ENCODE results near the gene TENM3. TPM values are rescaled to one million over a fixed set of nuclear protein-coding genes. Genes with fewer than 3 reads are reported as not detected.
A peak's percentile ranks its signal among the peaks of the same experiment; 100 is the strongest.

TENM3 gene
- total RNA-seq, 4 donors from 2014 or later = 3.4 to 9.8 (median 6.9) TPM

DNA sequence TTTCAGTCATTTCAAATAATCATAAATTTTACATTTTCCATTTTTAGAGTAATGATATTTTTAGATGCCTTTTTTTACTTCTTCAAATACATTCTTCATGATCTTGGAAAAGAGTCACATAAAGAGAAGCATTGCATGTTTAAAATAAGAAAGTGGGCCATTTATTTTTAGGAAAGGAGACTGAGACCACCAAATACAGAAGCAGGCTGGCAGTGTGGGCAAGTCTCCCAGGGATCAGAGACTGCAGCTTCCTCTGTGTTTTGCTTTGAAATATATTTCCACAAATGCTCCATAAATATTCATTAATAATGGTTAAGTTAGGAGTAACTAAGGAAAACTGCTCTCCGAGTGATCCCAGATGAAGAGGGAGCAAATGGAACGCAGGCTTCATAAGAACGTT, 397.3 kb downstream of the TENM3 start:
- TF ChIP-seq POLR2A (IDR thresholded peaks at IDR 0.05) (no peak), EP300 (IDR thresholded peaks at IDR 0.05; ENCODE audit: low read depth) (no peak), POLR2AphosphoS5 (IDR thresholded peaks at IDR 0.05) (no peak)
- TF ChIP-seq, protein P1, sequence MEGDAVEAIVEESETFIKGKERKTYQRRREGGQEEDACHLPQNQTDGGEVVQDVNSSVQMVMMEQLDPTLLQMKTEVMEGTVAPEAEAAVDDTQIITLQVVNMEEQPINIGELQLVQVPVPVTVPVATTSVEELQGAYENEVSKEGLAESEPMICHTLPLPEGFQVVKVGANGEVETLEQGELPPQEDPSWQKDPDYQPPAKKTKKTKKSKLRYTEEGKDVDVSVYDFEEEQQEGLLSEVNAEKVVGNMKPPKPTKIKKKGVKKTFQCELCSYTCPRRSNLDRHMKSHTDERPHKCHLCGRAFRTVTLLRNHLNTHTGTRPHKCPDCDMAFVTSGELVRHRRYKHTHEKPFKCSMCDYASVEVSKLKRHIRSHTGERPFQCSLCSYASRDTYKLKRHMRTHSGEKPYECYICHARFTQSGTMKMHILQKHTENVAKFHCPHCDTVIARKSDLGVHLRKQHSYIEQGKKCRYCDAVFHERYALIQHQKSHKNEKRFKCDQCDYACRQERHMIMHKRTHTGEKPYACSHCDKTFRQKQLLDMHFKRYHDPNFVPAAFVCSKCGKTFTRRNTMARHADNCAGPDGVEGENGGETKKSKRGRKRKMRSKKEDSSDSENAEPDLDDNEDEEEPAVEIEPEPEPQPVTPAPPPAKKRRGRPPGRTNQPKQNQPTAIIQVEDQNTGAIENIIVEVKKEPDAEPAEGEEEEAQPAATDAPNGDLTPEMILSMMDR (IDR thresholded peaks at IDR 0.05) = no peak
- Histone ChIP-seq H3K27me3 (no peaks in the 10 kb centered on the region), H3K9me3 (no peaks in the 10 kb centered on the region), H3K4me1 (no peaks in the 10 kb centered on the region), H3K27ac (no peak overlapping the region), H3K36me3 (no peaks in the 10 kb centered on the region), H3K4me3 (no peak overlapping the region)
- no peak for DNase-seq
- in situ Hi-C loops (cut with MboI; ENCODE audit: low pct_ligation_motif_present in 1 of 4, low pct_unique_long_range_greater_than_20kb in 1 of 4, low sequenced_read_pairs in 3 of 4) = no loop called here
- 78 to 81% methylated on average over 3 of the region's 3 CpGs for WGBS, 2 donors (ENCODE audit: low coverage in 1 of 2)
- intact Hi-C loops (cut with DNase I; ENCODE audit: low total_unique reads) = no loop called here

DNA sequence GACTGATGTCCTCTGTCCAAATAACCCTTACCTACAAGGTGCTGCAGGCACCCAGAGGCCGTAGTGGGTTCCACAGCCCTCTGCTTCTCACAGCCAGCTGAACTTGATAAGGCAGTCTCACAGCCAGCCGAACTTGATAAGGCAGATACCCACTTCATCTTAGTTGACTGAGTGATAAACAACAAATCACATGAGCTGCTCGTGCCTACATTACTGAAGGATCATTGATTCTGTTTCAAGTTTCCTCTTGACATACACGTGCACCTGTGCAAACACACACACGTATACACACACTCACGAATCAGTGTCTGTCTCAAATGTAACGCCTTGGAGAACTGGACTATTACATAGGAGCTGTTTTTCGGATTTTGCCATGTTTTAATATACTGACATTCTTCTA, 397.7 kb downstream of the TENM3 start:
- intact Hi-C loops (cut with DNase I; ENCODE audit: low total_unique reads) = no loop called here
- DNase-seq = no peak
- H3K27me3 ChIP-seq = no peaks in the 10 kb centered on the region
- no peak overlapping the region for H3K4me3 ChIP-seq
- no peaks in the 10 kb centered on the region for H3K36me3 ChIP-seq
- TF ChIP-seq POLR2A (IDR thresholded peaks at IDR 0.05) (no peak), EP300 (IDR thresholded peaks at IDR 0.05; ENCODE audit: low read depth) (no peak), POLR2AphosphoS5 (IDR thresholded peaks at IDR 0.05) (no peak)
- TF ChIP-seq, protein P1 (IDR thresholded peaks at IDR 0.05) = no peak
- in situ Hi-C loops (cut with MboI; ENCODE audit: low pct_ligation_motif_present in 1 of 4, low pct_unique_long_range_greater_than_20kb in 1 of 4, low sequenced_read_pairs in 3 of 4) = no loop called here
- no peaks in the 10 kb centered on the region for H3K9me3 ChIP-seq
- H3K4me1 ChIP-seq = no peaks in the 10 kb centered on the region
- WGBS, 2 donors (ENCODE audit: low coverage in 1 of 2) = 45 to 53% methylated on average over 3 to 8 of the region's 8 CpGs
- H3K27ac ChIP-seq = no peak overlapping the region

DNA sequence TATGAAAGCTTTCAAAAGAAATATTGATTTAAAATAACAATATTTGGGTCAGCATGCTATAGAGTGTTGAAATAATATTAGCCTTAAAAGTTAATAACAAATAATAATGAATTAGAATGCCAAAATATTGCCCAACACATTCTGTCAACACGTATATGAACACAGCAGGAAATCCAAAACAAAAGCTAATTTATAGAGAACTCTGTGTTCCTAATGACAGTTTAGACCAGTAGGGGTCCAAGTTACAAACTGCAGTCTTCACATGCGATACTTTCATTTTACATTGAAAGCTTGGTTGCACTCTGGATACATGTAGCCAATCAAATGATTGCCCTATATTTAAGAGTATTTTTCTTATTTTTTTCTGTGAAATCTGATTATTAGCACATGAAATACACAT, 399.6 kb downstream of the TENM3 start:
- Histone ChIP-seq H3K36me3 (no peaks in the 10 kb centered on the region), H3K27ac (no peak overlapping the region), H3K27me3 (no peaks in the 10 kb centered on the region), H3K9me3 (no peaks in the 10 kb centered on the region), H3K4me1 (no peaks in the 10 kb centered on the region), H3K4me3 (no peak overlapping the region)
- DNase-seq = no peak
- in situ Hi-C loops (cut with MboI; ENCODE audit: low pct_ligation_motif_present in 1 of 4, low pct_unique_long_range_greater_than_20kb in 1 of 4, low sequenced_read_pairs in 3 of 4) (no loop called here), intact Hi-C loops (cut with DNase I; ENCODE audit: low total_unique reads) (no loop called here)
- TF ChIP-seq, protein P1 (IDR thresholded peaks at IDR 0.05) = peak in 1 of 5 experiments; percentile 5
- TF ChIP-seq POLR2A (IDR thresholded peaks at IDR 0.05) = no peak
- WGBS, 2 donors (ENCODE audit: low coverage in 1 of 2) = 44 to 45% methylated on average over 2 of the region's 2 CpGs

DNA sequence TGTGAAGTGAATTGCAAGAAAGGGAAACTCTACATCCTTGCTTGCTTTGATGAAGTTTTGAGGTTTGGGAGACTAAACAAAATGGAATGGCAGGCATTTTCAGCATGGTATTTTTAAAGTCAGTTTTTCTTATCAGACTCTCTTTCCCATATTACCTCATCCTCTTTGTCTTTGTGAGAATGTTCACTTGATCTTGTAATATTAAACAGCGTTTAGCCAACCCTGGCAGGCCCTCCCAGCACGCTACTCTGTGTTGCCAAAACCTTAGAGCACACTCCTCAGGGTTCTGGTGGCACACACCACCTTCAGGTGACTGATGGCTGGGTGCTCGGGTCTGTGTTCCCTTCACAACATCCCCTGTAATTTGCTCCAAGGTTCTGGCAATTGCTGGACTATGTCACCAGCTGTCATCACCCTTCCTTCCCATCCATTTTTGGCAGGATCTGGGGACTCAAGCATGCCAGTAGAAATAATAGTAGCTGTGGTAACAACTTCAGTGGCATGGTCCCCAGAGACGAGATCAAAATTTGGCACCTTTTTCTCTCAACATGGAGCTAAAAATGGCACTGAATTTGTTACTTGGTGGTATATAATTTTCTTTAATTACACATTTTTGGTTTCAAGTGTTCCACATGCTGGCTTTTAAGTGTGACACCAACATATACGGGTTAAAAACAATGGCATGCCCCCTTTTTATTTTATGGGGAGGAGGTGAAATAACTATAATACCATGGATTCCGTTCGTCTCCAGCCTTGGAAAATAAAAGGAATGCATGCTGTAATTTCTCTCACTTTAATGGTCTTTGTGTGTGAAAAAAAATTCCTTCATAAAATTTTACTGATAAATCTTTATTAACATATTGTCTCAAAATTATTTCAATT, 400.8 kb downstream of the TENM3 start:
- intact Hi-C loops (cut with DNase I; ENCODE audit: low total_unique reads) (no loop called here), in situ Hi-C loops (cut with MboI; ENCODE audit: low pct_ligation_motif_present in 1 of 4, low pct_unique_long_range_greater_than_20kb in 1 of 4, low sequenced_read_pairs in 3 of 4) (no loop called here)

More for the DNA sequence above, 400.8 kb downstream of the TENM3 start:
- DNase-seq = no peak
- Histone ChIP-seq H3K27ac (no peak overlapping the region), H3K4me3 (no peak overlapping the region), H3K9me3 (no peaks in the 10 kb centered on the region), H3K27me3 (no peaks in the 10 kb centered on the region), H3K4me1 (no peaks in the 10 kb centered on the region), H3K36me3 (no peaks in the 10 kb centered on the region)
- TF ChIP-seq POLR2A (IDR thresholded peaks at IDR 0.05) (no peak), POLR2AphosphoS5 (IDR thresholded peaks at IDR 0.05) (no peak), EP300 (IDR thresholded peaks at IDR 0.05; ENCODE audit: low read depth) (no peak)
- TF ChIP-seq, protein P1 (IDR thresholded peaks at IDR 0.05) = no peak
- WGBS, 2 donors (ENCODE audit: low coverage in 1 of 2) = 73 to 74% methylated on average over 5 to 7 of the region's 7 CpGs
